ENCODE measurements around the gene TUBA1B.

GRCh38 chr12:49093792-49094159 is 37.4 kb downstream of the TUBA1B start:
- no peak for TF ChIP-seq BHLHE40 (IDR thresholded peaks at IDR 0.05; ENCODE audit: borderline replicate concordance)
- no peak for TF ChIP-seq LEF1 (IDR thresholded peaks at IDR 0.05; ENCODE audit: borderline replicate concordance)
- TF ChIP-seq ARNT (IDR thresholded peaks at IDR 0.05) = no peak
- no peak for TF ChIP-seq TARDBP (IDR thresholded peaks at IDR 0.05)
- TF ChIP-seq FOXA1 (IDR thresholded peaks at IDR 0.05) = no peak

Data from HEK293T (cell line).